Ovary (tissue), 9 donors: ENCODE results near the gene KRCC1. TPM values are rescaled to one million over a fixed set of nuclear protein-coding genes. Genes with fewer than 3 reads are reported as not detected.

Source experiments
- DNase-seq, 5 donors: peaks; one replicate each; pipeline ENCODE4 v3.0.0-alpha.2; 2019 to 2020
- H3K27ac ChIP-seq, 2 donors: fragments of 200-600 bp; one replicate each; pipeline versions ENCODE4 v1.5.1 to v1.8.0; 2019 to 2022
- H3K27me3 ChIP-seq: fragments of 200-600 bp; one replicate; pipeline ENCODE4 v1.8.0; 2022
- H3K36me3 ChIP-seq: fragments of 200-600 bp; sonication (generic); one replicate; pipeline ENCODE4 v1.5.1; 2019
- H3K4me1 ChIP-seq: one replicate; pipeline ENCODE4 v1.8.1; 2013; ENCODE audit warnings: mild to moderate bottlenecking, moderate library complexity; ENCODE audit not compliant: insufficient read depth
- H3K4me3 ChIP-seq: fragments of 200-600 bp; sonication (generic); one replicate; pipeline ENCODE4 v1.5.1; 2017
- H3K9me3 ChIP-seq, 2 donors: fragments of 200-600 bp in 1 of 2; sonication (generic) in 1 of 2; one replicate each; pipeline versions ENCODE4 v1.5.1 to v1.8.1; 2013 to 2019; ENCODE audit warnings: mild to moderate bottlenecking in 1 of 2, moderate library complexity in 1 of 2
- EP300 ChIP-seq: sonication (generic); formaldehyde crosslinking; IDR thresholded peaks from one replicate; pipeline ENCODE4 v1.6.1; 2017; ENCODE audit warnings: antibody characterized with exemption
- POLR2A ChIP-seq: fragments of 450-650 bp; IDR thresholded peaks from one replicate; pipeline ENCODE4 v1.6.1; 2017; ENCODE audit warnings: antibody characterized with exemption, mild to moderate bottlenecking, moderate library complexity
- WGBS, 3 donors: extraction: QIAGEN DNeasy Blood & Tissue Kit in 1 of 3; methylation state at CpG; one replicate each; pipeline versions ENCODE4 v1.1.5 to v1.1.7; 2013 to 2017; 5-methylcytosine and 5-hydroxymethylcytosine counted together
- intact Hi-C, 4 donors: fragments of 100-400 bp; cut with DNase I; formaldehyde crosslinking; loops; one replicate each; pipeline versions ENCODE4 v1.11.0 to v1.15.1; 2022 to 2023
- polyA plus RNA-seq, 2 donors: library from polyadenylated mRNA; stranded (reverse); fragments of 200-250 nt in 1 of 2; fragments of 350-450 nt in 1 of 2; fragmentation: Illumina TruSeq in 1 of 2; extraction: RNeasy Lipid Tissue Mini Kit (QIAGEN cat#74804) in 1 of 2; gene quantifications; one replicate each; pipeline ENCODE4 v1.2.3, GENCODE V29; 2013 to 2014
- total RNA-seq, 7 donors: library from RNA; depleted of rRNA in 2 of 7; stranded (reverse); fragments of >200 nt in 2 of 7; fragmentation: NEBNext Ultra II Directional in 3 of 7; extraction: Animal tissue kit (Norgen Biotek cat#: 25700) in 3 of 7; gene quantifications; one replicate each; pipeline versions ENCODE4 v1.1.0 to v1.2.4, GENCODE V29; 2016 to 2023
- TF ChIP-seq, protein P1 (sequence below), 3 donors: fragments of 450-650 bp in 2 of 3; fragments of 200-600 bp in 1 of 3; IDR thresholded peaks; one replicate each; pipeline versions ENCODE4 v1.5.1 to v1.8.0; 2016 to 2022; ENCODE audit warnings: antibody characterized with exemption in 3 of 3, mild to moderate bottlenecking in 1 of 3
- donor health status: DM: no; HTN: no; CAD: no; lungs with moderate emphysema.
- donor health status: DM: no; HTN: no; CAD: no.
- donor health status: Bipolar disorder and iron deficiency.
- donor health status: DM: yes; HTN: yes; CAD: no.
- donor health status: DM: no; HTN: no; CAD: no.
- donor health status: DM: yes; HTN: yes; CAD: no.

The KRCC1 gene
- total and polyA plus RNA-seq, 9 donors, result 17.1 to 25.7 (median 21.9) TPM

- 86 to 88% (median 88%) methylated on average over 2 of the region's 2 CpGs for WGBS, 3 donors
- H3K36me3 ChIP-seq, result no peaks in the 10 kb centered on the region
- intact Hi-C loops, result no loop called here
Measured at GRCh38 chr2:88085099-88085498, 29.5 kb upstream of the KRCC1 start.

DNA sequence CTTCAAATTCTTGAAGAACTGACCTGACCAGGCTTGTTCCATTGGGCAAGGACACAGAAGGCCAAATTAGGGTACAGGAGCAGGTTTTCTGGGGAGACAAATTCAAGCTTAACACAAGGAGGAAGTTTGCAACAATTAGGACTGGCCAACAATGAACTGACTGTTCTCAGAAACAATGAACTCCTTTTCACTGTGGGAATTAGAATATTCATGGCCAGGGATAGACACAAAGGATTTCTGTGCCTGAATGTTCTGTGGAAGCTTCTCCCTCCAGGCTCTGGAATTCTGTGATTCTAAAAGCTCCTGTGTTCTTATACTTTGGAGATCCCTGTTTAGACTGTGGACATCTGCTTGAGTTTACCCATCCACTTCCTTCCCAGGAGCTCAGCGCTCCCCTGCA, 27.2 kb upstream of the KRCC1 start:
- intact Hi-C loops, result no loop called here
- Histone ChIP-seq H3K27me3 (no peaks in the 10 kb centered on the region), H3K4me1 (no peaks in the 10 kb centered on the region), H3K4me3 (no peak overlapping the region), H3K9me3 (no peaks in the 10 kb centered on the region), H3K36me3 (no peaks in the 10 kb centered on the region), H3K27ac (no peak overlapping the region)
- TF ChIP-seq, protein P1, sequence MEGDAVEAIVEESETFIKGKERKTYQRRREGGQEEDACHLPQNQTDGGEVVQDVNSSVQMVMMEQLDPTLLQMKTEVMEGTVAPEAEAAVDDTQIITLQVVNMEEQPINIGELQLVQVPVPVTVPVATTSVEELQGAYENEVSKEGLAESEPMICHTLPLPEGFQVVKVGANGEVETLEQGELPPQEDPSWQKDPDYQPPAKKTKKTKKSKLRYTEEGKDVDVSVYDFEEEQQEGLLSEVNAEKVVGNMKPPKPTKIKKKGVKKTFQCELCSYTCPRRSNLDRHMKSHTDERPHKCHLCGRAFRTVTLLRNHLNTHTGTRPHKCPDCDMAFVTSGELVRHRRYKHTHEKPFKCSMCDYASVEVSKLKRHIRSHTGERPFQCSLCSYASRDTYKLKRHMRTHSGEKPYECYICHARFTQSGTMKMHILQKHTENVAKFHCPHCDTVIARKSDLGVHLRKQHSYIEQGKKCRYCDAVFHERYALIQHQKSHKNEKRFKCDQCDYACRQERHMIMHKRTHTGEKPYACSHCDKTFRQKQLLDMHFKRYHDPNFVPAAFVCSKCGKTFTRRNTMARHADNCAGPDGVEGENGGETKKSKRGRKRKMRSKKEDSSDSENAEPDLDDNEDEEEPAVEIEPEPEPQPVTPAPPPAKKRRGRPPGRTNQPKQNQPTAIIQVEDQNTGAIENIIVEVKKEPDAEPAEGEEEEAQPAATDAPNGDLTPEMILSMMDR (IDR thresholded peaks at IDR 0.05), result no peak
- WGBS, 3 donors, result 88 to 95% (median 92%) methylated on average over 1 of the region's 1 CpG
- no peak for DNase-seq

More at GRCh38 chr2:88085099-88085498, 29.5 kb upstream of the KRCC1 start:
- Histone ChIP-seq H3K9me3 (no peaks in the 10 kb centered on the region), H3K27me3 (no peaks in the 10 kb centered on the region), H3K4me3 (no peak overlapping the region), H3K4me1 (no peaks in the 10 kb centered on the region), H3K27ac (no peak overlapping the region)
- TF ChIP-seq, protein P1 (IDR thresholded peaks at IDR 0.05), result no peak
- TF ChIP-seq EP300 (no peak), POLR2A (no peak)
- DNase-seq, result no peak

GRCh38 chr2:88081924-88082608, 26.5 kb upstream of the KRCC1 start:
- Histone ChIP-seq H3K4me3 (no peak overlapping the region), H3K36me3 (no peaks in the 10 kb centered on the region), H3K4me1 (no peaks in the 10 kb centered on the region), H3K9me3 (no peaks in the 10 kb centered on the region), H3K27ac (no peak overlapping the region), H3K27me3 (no peaks in the 10 kb centered on the region)
- TF ChIP-seq POLR2A (no peak), EP300 (no peak)
- TF ChIP-seq, protein P1 (IDR thresholded peaks at IDR 0.05), result no peak
- DNase-seq, result no peak
- intact Hi-C loops, result no loop called here
- 49 to 56% (median 51%) methylated on average over 4 of the region's 4 CpGs for WGBS, 3 donors

DNA sequence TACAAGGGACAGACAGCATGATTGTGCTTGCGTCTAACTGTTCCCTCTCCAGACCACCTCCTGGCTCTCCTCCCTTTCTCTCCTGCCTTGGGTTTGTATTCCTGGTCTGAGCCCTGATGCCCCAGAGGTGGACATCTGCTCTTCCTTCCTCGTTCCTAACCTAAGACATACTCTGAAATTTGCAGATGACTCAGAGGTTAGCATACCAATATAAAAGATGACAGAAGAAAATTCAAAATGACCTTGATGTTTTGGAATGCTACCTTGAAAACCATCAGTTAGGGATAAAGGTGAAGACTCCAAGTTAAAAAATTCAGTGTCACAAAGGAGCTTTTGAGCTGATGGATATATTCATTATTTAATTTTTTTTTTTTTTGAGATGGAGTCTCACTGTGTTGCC, 25.0 kb upstream of the KRCC1 start:
- Histone ChIP-seq H3K9me3 (no peaks in the 10 kb centered on the region), H3K27me3 (no peaks in the 10 kb centered on the region), H3K36me3 (no peaks in the 10 kb centered on the region), H3K4me3 (no peak overlapping the region), H3K27ac (no peak overlapping the region), H3K4me1 (no peaks in the 10 kb centered on the region)
- intact Hi-C loops, result no loop called here
- no peak for DNase-seq
- TF ChIP-seq, protein P1 (IDR thresholded peaks at IDR 0.05), result no peak
- no peak for TF ChIP-seq EP300
- no peak for TF ChIP-seq POLR2A
- WGBS, 3 donors, result 47 to 71% (median 50%) methylated on average over 2 of the region's 2 CpGs
